Measurements from ENCODE around the gene LCP2. TPM values are rescaled to one million over a fixed set of nuclear protein-coding genes. Genes with fewer than 3 reads are reported as not detected.

Gene LCP2
- total and polyA plus RNA-seq, 12 donors = 2.4 to 53.7 (median 17.7) TPM

DNA sequence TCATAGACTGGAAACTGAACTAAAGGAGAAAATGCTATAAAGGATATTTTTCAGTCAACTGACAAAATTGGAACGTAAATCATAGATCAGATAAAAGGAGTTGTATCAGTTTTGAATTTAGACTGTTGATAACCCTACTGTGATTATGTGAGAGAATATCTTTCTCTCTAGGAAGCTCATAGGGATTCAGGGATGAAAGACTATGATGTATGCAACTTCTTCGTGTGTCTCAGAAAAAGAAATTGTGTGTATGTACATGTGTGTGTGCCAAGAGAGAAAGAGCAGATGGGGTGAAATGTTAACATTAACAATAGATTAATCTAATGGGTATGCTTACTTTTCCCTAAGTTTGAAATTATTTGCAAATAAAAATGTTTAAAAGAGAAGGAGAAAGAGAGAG, 95.5 kb downstream of the LCP2 start:
- DNase-seq = no peak
- Histone ChIP-seq H3K36me3 (replicated peaks in 1 of 2) (no peaks in the 10 kb centered on the region), H3K27me3 (no peaks in the 10 kb centered on the region), H3K27ac (no peak overlapping the region), H3K4me1 (replicated peaks in 1 of 2) (no peaks in the 10 kb centered on the region), H3K9me3 (replicated peaks in 1 of 3) (no peaks in the 10 kb centered on the region), H3K4me3 (no peak overlapping the region)
- TF ChIP-seq POLR2A (IDR thresholded peaks at IDR 0.05) = no peak
- no peak for TF ChIP-seq CTCF (IDR thresholded peaks at IDR 0.05)
- intact Hi-C loops (cut with DNase I) = no loop called here
- WGBS, 4 donors = 36 to 71% (median 52%) methylated on average over 2 of the region's 2 CpGs

GRCh38 chr5:170201311-170201710, 96.3 kb downstream of the LCP2 start:
- intact Hi-C loops (cut with DNase I) = no loop called here
- 58 to 70% (median 64%) methylated on average over 2 of the region's 2 CpGs for WGBS, 4 donors
- Histone ChIP-seq H3K4me3 (no peak overlapping the region), H3K27me3 (no peaks in the 10 kb centered on the region), H3K27ac (no peak overlapping the region), H3K9me3 (replicated peaks in 1 of 3) (no peaks in the 10 kb centered on the region), H3K4me1 (replicated peaks in 1 of 2) (no peaks in the 10 kb centered on the region), H3K36me3 (replicated peaks in 1 of 2) (no peaks in the 10 kb centered on the region)
- DNase-seq = no peak
- TF ChIP-seq POLR2A (IDR thresholded peaks at IDR 0.05) (no peak), CTCF (IDR thresholded peaks at IDR 0.05) (no peak)

DNA sequence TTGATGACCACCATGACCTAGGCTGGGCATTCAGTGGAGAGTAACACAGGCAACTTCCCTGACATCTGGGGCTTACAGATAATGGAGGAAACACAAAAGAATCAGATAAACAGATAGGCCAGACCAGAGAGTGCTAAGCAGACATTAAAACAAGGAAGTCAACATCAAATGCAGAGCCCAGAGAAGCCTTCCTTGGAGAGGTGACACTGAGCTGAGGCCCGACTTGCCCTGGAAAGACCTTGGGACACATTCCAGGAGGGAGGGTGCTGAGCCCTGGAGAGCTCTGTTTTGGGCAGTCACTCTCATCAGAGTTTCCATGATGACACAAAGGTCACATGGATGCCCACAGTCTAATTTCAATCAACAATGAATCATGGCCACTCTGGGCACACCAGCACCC, 96.7 kb downstream of the LCP2 start:
- TF ChIP-seq POLR2A (IDR thresholded peaks at IDR 0.05) (no peak), CTCF (IDR thresholded peaks at IDR 0.05) (no peak)
- intact Hi-C loops (cut with DNase I) = no loop called here
- Histone ChIP-seq H3K4me1 (replicated peaks in 1 of 2) (no peaks in the 10 kb centered on the region), H3K27me3 (no peaks in the 10 kb centered on the region), H3K9me3 (replicated peaks in 1 of 3) (no peaks in the 10 kb centered on the region), H3K4me3 (no peak overlapping the region), H3K36me3 (replicated peaks in 1 of 2) (no peaks in the 10 kb centered on the region), H3K27ac (no peak overlapping the region)
- 0 to 18% (median 11%) methylated on average over 1 of the region's 1 CpG for WGBS, 4 donors
- peak; percentile 66 to 91 (median 81) for DNase-seq

Other genes starting within 250 kb of the LCP2 start
- gene FOXI1, start 191.9 kb downstream of the LCP2 start, total RNA-seq = not detected
- not detected for gene FOXI1, start 191.9 kb downstream of the LCP2 start, polyA plus RNA-seq
- under 1 TPM in 1 of 9 donors, not detected in 8; 0.39 TPM for gene C5orf58, start 64.8 kb downstream of the LCP2 start, total RNA-seq
- under 1 TPM in 1 of 3 donors, not detected in 2; 0.80 TPM for gene C5orf58, start 64.8 kb downstream of the LCP2 start, polyA plus RNA-seq
- gene KCNMB1, start 91.6 kb upstream of the LCP2 start, total RNA-seq = 1 to 10 TPM in 3 of 9 donors, under 1 TPM in 6; 0.11 to 1.2 (median 0.55) TPM
- gene KCNMB1, start 91.6 kb upstream of the LCP2 start, polyA plus RNA-seq = 1 to 10 TPM in 2 of 3 donors, under 1 TPM in 1; 0.99 to 3.2 (median 1.6) TPM
- 1 to 10 TPM in 5 of 9 donors, under 1 TPM in 3, not detected in 1; 0.14 to 2.4 (median 1.3) TPM for gene KCNIP1, start 206.2 kb upstream of the LCP2 start, total RNA-seq
- gene KCNIP1, start 206.2 kb upstream of the LCP2 start, polyA plus RNA-seq = 10 to 100 TPM in 1 of 3 donors, 1 to 10 TPM in 2; 1.2 to 12.6 (median 3.7) TPM

Data from adrenal gland (tissue), 12 donors.